HepG2 (cell line): ENCODE data around the gene DDOST. TPM values are rescaled to one million over a fixed set of nuclear protein-coding genes. Genes with fewer than 3 reads are reported as not detected.
A peak's percentile ranks its signal among the peaks of the same experiment; 100 is the strongest.

Experiments used
- HOXA7 ChIP-seq: sonication (generic); formaldehyde crosslinking; IDR thresholded peaks from 2 replicates; pipeline ENCODE4 v1.8.1; 2022; ENCODE audit warnings: mild to moderate bottlenecking, missing genetic modification reagents, moderate library complexity
- MEF2D ChIP-seq: sonication (generic); formaldehyde crosslinking; IDR thresholded peaks from 2 replicates; pipeline ENCODE4 v1.5.1; 2020; ENCODE audit warnings: mild to moderate bottlenecking, missing genetic modification reagents
- MLLT10 ChIP-seq: sonication (generic); formaldehyde crosslinking; IDR thresholded peaks from 2 replicates; pipeline ENCODE4 v1.4.0; 2020; ENCODE audit warnings: missing genetic modification reagents
- MYNN ChIP-seq: sonication (generic); formaldehyde crosslinking; IDR thresholded peaks from 2 replicates; pipeline ENCODE4 v1.4.0; 2020; ENCODE audit warnings: mild to moderate bottlenecking, low read depth, missing genetic modification reagents
- PHF21A ChIP-seq: sonication (generic); formaldehyde crosslinking; IDR thresholded peaks from 2 replicates; pipeline ENCODE4 v1.5.0; 2020; ENCODE audit warnings: mild to moderate bottlenecking, missing genetic modification reagents
- PHF5A ChIP-seq: IDR thresholded peaks from one replicate; pipeline ENCODE4 v1.6.1; 2018; ENCODE audit warnings: low read depth, missing genetic modification reagents; ENCODE audit not compliant: unreplicated experiment
- PLSCR1 ChIP-seq: sonication (generic); formaldehyde crosslinking; IDR thresholded peaks from 2 replicates; pipeline ENCODE4 v1.5.0; 2020; ENCODE audit warnings: missing genetic modification reagents, mild to moderate bottlenecking, borderline replicate concordance
- POLR2AphosphoS5 ChIP-seq: IDR thresholded peaks from 2 replicates; pipeline ENCODE4 v1.6.1; 2012; ENCODE audit warnings: low read depth, low read length
- RARA ChIP-seq: IDR thresholded peaks from 2 replicates; pipeline ENCODE4 v1.6.1; 2016; ENCODE audit warnings: missing genetic modification reagents, missing compliant biosample characterization
- SMAD1 ChIP-seq: sonication (generic); formaldehyde crosslinking; IDR thresholded peaks from 2 replicates; pipeline ENCODE4 v1.4.0; 2020; ENCODE audit warnings: missing genetic modification reagents, low read depth, mild to moderate bottlenecking, borderline replicate concordance
- SP4 ChIP-seq: sonication (generic); formaldehyde crosslinking; IDR thresholded peaks from 2 replicates; pipeline ENCODE4 v1.8.1; 2023; ENCODE audit warnings: mild to moderate bottlenecking, missing genetic modification reagents
- TFDP2 ChIP-seq: sonication (generic); formaldehyde crosslinking; IDR thresholded peaks from 2 replicates; pipeline ENCODE4 v1.4.0; 2020; ENCODE audit warnings: missing genetic modification reagents
- ZBTB40 ChIP-seq, 2 experiments: fragments of 450-650 bp in 1 of 2; sonication (generic) in 1 of 2; formaldehyde crosslinking in 1 of 2; IDR thresholded peaks; 2 replicates each; pipeline versions ENCODE4 v1.6.1 to v1.8.0; 2016 to 2022; ENCODE audit warnings: antibody characterized with exemption in 1 of 2, mild to moderate bottlenecking in 1 of 2, missing genetic modification reagents in 1 of 2
- ZBTB7A ChIP-seq: sonication (generic); formaldehyde crosslinking; IDR thresholded peaks from 2 replicates; pipeline ENCODE4 v1.8.0; 2022; ENCODE audit warnings: mild to moderate bottlenecking, missing genetic modification reagents
- ZNF143 ChIP-seq: sonication (generic); formaldehyde crosslinking; IDR thresholded peaks from 2 replicates; pipeline ENCODE4 v1.4.0; 2020; ENCODE audit warnings: missing genetic modification reagents
- polyA plus RNA-seq, 8 experiments: library from polyadenylated mRNA; depleted of rRNA in 3 of 8; stranded (reverse) in 7 of 8; unstranded in 1 of 8; fragments of >200 nt; fragmentation: Illumina TruSeq in 4 of 8; extraction: Trizol in 4 of 8; gene quantifications; 2 replicates each; pipeline versions ENCODE4 v1.2.1 to v1.2.3, GENCODE V29; 2011 to 2016; ENCODE audit warnings: low read depth in 4 of 8, missing spikeins in 1 of 8, mixed read lengths in 1 of 8; ENCODE audit not compliant: insufficient read depth in 1 of 8
- total RNA-seq, 5 experiments: library from RNA; depleted of rRNA; stranded (reverse); fragments of >200 nt; fragmentation: Illumina TruSeq; extraction: Trizol; gene quantifications; 2 replicates each; pipeline ENCODE4 v1.2.3, GENCODE V29; 2016; ENCODE audit warnings: low read depth in 1 of 5
- TF ChIP-seq, protein P1 (sequence below): sonication (generic); formaldehyde crosslinking; IDR thresholded peaks from 2 replicates; pipeline ENCODE4 v1.4.0; 2020; ENCODE audit warnings: missing genetic modification reagents

The DDOST gene
- total and polyA plus RNA-seq, 2 of the 13 experiments (the other 11 are each of a cell fraction or from before 2014, with no cell fraction given) = 335 to 494 TPM

GRCh38 chr1:20696397-20697333 is 35.5 kb upstream of the DDOST start (continued):
- TF ChIP-seq ZBTB40 (IDR thresholded peaks at IDR 0.05) (no peak), ZBTB40 (CRISPR knock-in tag; IDR thresholded peaks at IDR 0.05) (0 out of 2 replicates have a peak, but pooled peaks have one; percentile 24), RARA (CRISPR knock-in tag) (no peak), PLSCR1 (CRISPR knock-in tag) (no peak), HOXA7 (CRISPR knock-in tag) (no peak), ZNF143 (CRISPR knock-in tag) (no peak), MLLT10 (CRISPR knock-in tag) (no peak), SP4 (CRISPR knock-in tag) (no peak), PHF21A (CRISPR knock-in tag) (0 out of 2 replicates have a peak, but pooled peaks have one; percentile 15), SMAD1 (peak; percentile 51; the same call in 1 of the 2 replicates), MYNN (CRISPR knock-in tag) (no peak), TFDP2 (peak; percentile 57), PHF5A (CRISPR knock-in tag) (no peak), POLR2AphosphoS5 (no peak), ZBTB7A (CRISPR knock-in tag) (peak; percentile 60; the same call in 1 of the 2 replicates), MEF2D (CRISPR knock-in tag) (no peak)
- TF ChIP-seq, protein P1, sequence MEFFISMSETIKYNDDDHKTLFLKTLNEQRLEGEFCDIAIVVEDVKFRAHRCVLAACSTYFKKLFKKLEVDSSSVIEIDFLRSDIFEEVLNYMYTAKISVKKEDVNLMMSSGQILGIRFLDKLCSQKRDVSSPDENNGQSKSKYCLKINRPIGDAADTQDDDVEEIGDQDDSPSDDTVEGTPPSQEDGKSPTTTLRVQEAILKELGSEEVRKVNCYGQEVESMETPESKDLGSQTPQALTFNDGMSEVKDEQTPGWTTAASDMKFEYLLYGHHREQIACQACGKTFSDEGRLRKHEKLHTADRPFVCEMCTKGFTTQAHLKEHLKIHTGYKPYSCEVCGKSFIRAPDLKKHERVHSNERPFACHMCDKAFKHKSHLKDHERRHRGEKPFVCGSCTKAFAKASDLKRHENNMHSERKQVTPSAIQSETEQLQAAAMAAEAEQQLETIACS = no peak; the same call in 1 of the 2 replicates
